Hippocampal formation (tissue), 2 donors: ENCODE measurements around the gene CDHR5.
A peak's percentile ranks its signal among the peaks of the same experiment; 100 is the strongest.

Experiments
- DNase-seq, 2 donors: peaks; one replicate each; lab custom pipeline; 2025; lab: John Stamatoyannopoulos, UW

Gene CDHR5

DNA sequence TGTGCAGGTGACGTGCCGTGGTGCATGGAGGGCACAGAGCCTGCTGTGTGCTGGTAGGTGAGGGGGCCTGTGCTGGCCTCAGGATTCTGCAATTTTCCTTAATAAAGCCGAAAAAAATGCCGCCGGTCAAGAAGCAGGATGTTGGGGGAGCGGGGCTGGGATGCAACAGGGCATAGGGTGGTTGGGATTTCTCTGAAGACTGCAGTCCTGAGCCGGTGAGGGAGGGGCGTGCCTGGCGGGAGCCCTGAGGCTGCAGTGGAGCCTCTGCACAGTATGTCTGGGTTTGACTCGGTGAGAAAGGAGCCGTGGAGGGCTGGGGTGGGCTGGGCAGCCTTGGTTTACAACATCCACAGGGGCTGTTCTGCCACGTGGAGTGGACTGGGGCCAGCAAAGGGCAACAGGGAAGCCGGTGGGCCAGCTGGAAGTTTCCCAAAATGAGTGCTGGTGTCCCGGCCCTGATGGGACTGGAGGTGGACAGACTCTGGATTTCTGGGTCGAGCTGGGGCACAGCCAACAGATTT, 1.3 kb downstream of the CDHR5 start:
- DNase-seq = no peak

DNA sequence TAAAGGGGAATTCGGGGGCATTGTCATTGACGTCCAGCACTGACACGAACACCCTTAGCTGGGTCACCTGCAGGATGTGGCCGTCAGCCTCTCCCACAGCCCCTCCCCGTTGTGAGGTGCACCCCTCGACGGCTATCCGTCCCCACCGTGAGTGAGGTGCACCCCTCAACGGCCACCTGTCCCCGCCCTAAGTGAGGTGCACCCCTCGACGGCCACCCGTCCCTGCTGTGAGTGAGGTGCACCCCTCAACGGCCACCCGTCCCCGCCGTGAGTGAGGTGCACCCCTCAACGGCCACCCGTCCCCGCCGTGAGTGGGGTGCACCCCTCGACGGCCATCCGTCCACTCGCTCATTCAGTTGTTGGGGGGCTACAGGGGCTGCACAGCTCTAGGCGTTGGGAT, 2.9 kb downstream of the CDHR5 start:
- DNase-seq = no peak

DNA sequence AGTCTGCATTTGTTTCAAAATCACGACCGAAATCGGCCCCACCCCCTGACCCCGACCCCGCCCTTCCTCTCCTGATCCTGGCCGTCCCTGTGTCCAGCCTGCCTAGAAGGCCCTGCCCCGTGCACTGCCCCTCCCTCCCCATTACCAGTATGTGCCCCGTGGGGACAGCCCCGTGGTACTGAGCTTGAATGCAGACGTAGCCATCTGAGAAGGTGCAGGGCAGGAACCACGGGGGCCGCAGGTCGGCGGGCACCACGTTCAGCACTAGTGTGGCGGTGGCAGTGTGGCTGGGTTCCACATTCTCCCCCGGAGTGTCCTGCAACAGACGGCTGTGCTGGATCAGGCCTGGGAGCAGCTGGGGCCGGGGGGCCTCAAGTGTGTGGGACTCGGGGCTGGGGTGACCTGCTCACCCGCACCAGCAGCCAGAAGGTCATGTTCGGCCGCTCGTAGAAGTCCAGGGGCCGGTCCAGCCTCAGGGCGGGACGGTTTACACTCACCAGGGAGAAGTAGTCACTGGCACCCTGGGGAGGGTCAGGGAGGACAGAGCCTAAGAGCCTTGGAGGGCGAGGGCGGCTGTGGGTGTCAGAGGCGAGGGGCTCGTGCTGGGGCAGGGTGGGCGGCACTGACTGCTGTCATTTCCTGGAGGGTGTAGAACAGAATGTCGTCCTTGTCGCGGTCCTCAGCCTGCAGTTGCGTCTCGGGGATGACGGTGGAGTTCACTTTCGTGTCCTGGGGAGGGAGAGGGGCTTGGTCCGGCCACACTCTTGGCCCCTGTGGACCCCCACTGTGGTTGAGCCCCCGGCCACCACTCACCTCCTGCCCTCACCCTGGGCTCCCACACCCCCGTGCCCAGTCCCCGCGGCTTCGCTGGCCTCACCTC, 3.6 kb downstream of the CDHR5 start:
- DNase-seq = no peak

DNA sequence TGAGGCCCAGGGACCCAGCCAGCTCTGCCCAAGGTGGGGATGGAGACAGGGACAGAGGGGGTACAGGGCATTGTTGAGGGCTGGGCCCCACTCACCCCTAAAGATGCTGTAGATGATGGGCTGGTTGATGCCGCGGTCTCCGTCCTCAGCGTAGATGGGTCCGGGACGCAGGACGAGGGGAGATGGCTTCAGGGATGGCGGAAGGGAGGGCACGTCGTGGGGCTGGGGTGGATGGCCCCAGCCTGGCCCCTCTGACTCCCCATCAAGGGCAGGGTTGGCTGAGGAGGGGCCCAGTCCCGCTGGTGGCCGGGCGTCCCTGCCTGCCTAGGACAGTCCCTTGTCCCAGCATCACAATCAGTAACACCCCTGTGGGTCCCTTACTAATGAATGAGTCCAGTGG, 4.6 kb downstream of the CDHR5 start:
- DNase-seq = no peak

DNA sequence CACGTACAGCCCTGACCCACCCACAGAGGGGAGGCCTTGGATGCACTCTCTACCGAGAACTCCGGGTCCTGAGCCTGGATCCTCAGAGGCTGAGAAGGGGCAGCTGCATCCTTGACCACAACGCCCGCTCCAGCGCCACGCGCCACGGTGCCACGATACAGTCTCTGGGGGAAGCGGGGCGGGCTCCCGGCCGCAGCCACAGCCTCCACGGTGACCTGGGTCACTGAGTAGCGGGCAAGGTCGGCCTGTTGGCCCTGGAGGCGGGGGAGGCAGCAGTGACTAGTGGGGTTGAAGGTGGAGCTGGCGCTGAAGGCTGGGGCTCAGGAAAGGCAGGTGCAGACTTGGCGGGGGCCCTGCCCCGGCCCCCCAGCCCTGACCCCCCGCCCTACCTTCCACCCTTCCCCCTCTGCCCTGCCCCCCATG, 5.1 kb downstream of the CDHR5 start:
- no peak for DNase-seq

DNA sequence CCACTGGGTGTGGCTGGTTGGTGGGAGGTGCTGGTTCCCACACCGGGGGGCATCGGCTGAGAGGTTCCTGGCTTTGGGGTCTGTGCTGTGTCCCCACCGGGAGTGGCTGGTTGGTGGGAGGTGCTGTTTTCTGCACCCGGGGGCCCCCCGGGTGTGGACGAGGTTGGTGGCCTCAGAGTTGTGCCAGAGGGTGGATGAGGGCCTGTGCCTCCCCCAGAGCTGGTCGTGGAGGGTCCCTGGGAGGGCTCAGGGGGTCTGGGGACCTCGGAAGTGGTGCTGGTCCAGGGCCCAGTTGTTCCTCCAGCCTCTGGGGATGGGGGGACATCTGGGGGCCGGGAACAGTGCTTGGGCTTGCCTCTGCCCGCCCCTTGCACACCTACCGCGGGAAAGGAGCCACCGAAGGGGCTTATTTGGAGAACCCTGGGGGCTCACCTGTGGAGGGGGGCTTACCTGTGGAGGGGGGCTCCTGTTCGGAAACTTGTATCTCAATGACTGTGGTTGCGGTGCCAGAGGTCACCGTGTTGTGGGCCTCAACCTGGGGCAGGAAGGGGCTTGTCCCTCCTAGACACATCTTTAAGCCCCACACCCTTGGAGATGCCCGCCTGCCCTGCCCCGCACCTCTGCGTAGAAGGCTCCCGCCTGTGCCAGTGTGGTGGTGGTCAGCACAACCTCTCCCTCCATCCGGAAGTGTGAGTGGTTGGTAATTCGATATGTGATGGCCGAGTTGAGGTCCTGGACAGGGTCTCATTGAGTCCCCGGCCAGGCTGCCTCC, 5.7 kb downstream of the CDHR5 start:
- no peak for DNase-seq

DNA sequence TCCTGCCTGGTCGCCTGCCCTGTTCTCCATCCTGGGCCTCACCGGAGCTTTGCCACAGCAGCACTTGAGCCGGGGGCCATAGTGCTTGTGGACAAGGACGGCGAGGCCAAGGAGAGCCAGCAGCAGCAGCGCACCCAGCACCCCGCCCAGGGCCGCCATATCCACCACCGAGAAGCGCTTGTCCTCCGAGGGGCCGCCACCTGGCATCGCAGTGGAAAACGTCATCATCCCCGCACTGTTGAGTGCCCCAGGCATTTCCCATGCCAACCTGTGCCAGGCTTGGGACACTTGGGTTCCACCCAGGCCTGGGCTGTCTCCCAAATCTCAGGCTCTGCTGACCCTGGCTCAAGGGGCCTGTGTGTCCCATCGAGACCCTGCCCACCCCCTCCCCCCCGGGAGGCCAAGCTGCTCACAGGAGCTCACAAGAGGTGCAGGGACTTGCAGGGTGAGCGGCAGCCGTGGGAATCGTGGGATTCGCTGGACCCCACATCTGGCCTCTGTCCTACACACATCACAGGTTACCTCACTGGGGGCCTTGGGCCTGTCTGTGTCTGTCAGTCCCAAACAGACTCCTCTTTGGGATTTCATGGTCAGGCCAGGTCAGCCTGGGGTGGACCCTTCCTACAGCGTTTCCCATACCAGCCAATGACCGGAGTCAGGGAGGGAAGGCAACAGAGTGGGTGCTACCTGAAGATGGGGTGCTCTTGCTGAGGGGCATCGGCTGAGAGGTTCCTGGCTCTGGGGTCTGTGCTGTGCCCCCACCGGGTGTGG, 6.7 kb downstream of the CDHR5 start:
- DNase-seq = no peak

DNA sequence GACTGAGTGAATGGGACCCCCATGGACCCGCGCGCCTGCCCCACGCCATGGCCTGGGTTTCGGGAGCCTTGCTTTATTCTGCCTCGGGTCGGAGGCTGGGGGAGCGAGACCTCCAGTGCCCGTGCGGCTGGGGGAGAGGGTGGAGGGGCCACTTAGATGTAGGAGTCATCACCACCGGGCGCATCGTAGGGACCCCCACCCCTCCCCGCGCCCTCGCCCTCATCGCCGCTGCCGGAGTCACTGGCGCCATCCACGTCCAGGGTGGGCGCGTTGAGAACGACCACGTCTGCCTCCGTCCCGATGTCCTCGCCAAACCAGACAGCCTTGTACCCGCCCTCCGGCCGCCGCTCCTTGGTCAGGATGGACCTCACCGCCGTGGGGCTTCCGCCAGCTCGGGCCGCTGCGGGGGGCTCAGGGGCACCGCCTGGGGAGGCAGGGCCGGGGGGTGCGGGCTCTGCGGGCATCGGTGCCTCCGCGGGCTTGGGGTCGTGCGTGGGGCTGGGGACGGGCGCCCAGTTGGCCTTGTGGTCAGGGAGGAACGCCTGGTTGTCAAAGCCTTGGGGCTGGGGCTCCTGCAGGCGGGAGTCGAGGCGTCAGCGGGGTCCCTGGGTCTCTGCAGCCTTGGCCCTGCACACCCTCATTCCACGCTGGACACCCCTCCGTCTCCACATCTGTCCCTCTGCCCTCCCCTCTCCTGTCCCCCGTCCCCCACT, 7.4 kb downstream of the CDHR5 start:
- DNase-seq = no peak

DNA sequence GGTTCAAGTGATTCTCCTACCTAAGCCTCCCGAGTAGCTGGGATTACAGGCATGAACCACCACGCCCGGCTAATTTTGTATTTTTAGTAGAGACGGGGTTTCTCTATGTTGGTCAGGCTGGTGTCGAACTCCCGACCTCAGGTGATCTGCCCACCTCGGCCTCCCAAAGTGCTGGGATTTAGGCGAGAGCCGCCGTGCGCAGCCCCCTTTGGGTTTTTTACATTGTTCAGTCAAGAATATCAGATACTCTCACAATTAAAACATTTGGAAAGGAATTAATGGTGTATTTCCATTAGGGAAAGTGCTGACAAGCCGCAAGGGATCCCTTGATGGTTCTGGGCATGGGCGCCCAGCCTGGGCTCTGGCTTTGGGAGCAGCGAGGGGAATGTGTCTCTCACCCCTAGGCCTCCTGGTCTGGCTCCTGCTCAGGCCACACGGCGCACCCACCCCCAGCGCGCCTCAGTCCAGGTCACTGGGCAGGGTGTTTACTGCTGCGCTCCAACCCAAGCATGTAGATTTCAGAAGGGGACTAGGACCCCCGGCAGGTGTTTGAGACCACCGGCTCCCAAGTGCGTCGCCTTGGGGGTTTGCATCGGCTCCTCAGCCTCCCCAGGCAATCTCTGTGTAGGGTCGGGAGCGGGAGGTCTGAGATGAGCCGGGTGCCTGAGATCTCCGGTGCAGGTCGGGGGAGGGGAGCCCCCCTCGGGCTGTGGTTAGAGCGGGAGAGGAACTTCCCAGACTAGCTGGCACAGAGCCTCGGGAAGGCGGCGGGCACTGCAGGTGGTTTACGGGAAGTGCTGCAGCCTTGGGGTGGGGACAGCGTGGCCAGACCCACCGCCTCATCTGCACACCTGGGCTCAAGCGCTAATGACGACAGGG, 8.2 kb downstream of the CDHR5 start:
- DNase-seq = no peak

DNA sequence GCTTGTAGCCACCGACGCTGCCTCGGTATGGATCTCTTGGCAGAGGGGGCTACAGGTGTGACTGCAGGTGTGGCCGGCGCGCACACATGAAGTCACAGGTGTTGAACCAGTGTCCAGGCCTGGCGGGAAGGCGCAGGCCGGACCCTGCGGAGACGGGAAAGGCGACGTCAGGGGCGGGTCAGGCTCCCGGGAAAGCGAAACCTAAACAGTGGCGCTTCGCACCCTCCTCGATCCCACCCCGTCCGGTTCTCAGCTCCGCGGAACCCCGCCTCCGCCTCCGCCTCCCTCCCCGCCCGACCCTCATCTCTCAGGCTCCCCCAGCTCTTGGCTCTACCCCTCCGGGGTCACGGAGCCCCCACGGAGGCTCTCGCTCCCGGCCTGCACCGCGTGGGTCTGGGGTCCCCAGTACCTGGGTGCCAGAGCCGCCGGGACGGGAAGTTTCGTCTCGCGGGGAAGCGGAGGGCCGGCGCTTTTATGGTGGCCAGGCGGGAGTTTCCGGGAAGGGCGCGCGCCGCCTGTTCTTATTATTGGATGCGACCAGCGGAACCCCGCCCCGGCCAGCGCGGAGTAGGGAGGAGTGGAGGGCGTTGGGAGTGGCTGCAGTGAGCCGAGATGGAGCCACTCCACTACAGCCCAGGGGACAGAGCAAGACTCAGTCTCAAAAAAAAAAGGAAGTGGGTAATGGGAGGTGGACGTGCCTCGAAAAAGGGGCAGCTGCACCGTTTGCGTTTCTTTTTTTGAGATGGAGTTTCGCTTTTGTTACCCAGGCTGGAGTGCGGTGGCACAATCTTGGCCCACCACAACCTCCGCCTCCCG, 9.0 kb downstream of the CDHR5 start, which contains the start of gene IRF7:
TSS of gene IRF7 (minus strand) at position 447 of the 816 bp plus-strand sequence. CDS start 586 bp downstream, outside the sequence.
- peak; percentile 79 to 82 for DNase-seq

DNA sequence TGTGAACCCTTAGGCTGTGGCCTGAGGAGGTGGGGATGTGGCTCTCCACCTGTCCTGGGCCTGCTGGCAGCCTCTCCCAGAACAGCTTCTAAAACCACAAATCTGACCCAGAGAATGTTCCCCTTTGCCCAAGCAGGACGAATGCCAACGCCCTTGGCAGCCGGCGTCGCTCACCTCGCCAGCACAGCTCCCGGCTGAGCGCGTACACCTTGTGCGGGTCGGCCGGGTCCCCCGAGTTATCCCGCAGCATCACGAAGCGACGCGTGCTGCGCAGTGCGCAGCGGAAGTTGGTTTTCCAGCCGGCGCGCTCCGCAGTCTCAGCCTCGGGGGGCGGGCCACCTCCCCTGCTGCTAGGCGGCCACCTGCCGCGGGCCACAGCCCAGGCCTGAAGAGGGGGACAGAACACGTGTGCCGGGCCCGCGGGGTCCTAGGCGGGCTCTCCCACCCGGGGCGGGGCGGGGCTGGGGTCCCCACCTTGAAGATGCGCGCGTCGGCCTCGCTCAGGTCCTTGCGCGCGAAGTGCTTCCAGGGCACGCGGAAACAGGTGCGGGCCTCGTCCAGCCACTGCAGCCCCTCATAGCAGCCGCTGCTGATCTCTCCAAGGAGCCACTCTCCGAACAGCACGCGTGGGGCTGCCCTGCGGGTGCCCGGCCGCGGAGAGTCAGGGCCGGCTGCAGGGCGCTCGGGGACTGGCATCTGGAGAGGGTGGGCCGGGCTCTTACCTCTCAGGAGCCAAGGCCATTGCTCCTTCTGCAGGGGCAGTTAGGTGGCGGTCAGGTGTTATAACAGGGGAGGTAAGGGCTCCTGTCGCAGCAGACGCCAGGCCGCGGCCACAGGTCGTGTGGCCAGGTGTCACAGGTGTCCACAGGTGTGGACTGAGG, 9.9 kb downstream of the CDHR5 start:
- peak in 1 of 2 donors; percentile 23 for DNase-seq

DNA sequence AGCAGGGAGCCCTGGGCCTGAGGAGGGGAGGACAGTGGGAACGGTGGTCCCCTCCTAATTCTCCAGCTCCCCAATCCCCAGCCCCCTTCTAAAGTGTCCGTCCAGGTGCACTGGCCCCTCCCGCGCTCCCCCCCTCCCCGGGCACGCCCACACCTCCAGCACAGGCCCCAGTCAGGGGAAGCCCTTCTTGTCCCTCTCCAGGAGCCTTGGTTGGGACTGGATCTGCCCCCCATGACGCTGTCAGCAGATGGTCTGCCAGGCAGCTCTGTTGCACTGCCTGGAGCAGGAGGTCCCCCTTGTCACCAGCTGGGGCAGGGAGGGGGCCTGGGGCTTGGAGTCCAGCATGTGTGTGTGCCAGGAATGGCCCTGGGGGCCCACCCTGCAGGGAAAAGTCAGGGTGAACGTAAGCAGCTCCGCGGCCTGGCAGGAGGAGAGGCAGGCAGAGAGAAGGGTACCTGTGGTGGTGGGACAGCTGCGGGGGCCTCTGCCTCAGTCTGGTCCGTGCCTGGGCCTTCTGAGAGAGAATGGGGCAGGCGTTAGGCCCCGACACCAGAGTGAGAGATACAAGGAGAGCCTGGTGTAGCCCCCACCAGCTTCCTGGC, 10.6 kb downstream of the CDHR5 start:
- no peak for DNase-seq

DNA sequence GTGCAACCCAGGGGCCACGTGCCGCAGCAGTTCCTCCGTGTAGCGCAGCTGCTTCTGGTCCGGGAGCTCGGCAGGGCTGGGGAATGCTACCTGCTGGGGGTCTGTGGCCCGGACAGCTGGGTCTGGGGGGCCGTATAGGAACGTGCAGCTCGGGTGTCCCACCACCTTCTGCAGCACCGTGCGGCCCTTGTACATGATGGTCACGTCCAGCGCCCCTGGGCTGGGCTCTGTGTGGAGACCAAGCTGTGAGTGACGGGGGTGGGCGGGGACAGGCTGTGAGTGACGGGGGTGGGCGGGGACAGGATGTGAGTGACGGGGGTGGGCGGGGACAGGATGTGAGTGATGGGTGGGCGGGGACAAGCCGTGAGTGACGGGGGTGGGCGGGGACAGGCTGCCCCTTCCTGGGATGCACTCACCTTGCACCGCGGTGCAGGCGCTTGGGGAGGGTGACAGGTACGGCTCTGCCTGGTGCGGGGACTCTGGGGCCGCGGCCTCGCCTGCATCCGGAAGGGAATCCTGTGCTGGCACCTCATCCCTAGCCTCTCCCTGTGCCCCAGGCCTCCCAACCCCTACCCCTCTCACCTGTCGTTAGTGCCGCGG, 11.3 kb downstream of the CDHR5 start:
- DNase-seq = no peak

DNA sequence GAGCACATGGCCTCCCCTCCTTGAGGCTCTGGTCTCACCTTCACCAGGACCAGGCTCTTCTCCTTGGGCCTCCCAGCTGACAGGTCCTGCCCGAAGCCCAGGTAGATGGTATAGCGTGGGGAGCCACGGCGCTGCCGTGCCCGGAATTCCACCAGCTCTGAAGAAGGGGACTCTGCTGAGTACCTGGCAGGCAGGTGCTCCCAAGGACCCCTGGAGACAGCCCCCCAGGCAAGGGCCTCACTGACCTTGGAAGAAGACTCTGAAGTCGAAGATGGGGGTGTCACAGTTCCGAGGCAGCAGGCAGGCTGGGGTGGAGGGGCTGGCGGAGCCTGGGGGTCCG, 11.8 kb downstream of the CDHR5 start:
- no peak for DNase-seq

DNA sequence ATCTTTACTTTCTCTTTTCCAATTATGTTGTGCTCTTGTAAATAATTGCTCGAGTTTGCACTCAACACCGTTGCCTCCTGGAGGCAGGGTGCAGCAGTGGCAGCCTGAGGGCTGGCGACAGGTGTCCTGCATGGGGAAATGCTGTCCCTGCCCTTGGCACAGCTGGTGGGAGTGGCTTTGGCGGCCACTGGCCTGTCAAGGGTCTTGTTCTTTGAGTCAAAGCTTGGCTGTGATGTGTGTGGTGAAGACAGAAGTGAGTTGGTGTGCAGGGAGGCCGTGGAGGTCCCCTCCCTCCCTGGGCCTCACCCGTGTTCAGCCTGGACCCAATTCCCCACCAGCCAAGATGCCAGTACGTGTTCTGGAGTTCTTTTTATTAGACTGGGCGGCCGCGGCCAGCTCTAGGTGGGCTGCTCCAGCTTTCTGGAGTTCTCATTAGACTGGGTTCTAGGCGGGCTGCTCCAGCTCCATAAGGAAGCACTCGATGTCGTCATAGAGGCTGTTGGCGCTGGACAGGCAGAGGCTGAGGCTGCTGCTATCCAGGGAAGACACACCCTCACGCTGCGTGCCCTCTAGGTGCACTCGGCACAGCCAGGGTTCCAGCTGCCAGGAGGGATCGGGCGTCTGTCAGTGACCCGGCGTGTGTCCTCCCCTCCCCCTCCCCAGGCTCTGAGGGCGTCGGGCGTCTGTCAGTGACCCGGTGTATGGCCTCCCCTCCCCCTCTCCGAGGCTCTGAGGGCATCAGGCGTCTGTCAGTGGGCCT, 12.4 kb downstream of the CDHR5 start:
- DNase-seq = no peak

DNA sequence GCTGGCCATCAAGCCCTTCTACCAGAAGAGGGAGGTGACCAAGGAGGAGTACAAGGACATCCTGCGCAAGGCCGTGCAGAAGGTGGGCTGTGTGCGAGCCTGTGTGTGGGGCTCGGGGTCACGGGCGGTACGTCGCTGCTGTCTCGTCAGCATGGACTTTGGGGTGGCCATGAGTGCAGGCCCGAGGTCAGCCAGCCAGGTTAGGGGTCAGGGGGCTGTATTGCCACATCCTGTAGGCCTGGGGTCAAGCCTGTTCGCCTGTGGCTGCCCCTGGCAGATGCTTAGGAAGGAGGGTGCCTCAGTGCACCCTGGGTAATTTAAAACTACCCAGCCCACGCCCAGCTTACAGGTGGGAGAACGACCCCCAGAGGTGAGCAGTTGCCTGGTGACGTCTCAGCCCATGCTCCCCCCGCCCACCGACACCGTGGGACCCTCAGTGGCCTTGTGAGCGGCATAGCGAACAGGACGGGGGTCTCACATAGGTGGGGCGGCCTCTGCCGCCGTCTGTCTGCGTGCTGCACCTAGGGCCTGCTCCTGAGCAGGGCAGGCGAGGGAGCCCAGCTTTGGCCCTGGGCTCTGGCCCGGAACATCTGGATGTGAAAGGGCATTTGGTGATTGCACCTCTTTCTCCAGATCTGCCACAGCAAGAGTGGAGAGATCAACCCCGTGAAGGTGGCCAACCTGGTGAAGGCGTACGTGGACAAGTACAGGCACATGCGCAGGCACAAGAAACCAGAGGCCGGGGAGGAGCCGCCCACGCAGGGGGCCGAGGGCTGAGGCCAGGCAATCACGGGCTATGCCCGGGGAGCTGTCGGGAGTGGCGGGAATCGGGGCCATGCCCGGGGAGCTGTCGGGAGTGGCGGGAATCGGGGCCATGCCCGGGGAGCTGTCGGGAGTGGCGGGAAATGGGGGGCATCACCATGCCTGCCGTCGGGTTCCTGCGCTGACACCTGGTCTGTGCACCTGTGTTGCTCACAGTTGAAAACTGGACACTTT, 13.5 kb downstream of the CDHR5 start:
- no peak for DNase-seq
